ENCODE results near the gene NFE2L1.

Gene NFE2L1

DNA sequence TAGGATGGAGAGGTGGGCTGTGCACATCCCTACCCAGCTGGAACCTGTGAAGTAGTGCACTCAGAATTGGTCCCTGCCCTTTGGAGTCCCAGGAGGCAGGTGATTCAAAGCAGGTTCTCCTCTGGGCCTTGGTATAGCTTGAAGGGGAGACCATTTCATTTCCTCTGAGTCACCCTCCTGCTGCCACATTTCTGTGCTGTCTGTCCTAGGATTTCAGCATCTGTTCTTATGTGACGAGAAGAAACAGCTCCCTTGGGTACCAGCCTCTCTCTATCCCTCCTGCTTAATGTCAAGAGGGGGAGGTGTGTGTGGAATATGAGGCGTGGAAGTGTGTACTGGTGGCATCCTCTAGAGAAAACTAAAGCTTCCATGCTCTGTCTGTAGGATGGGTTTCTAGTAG lies 5.0 kb upstream of the NFE2L1 start:
- no peak for DNase-seq
- Histone ChIP-seq H3K27ac (no peak overlapping the region), H3K9me3 (no peaks in the 10 kb centered on the region), H3K27me3 (no peaks in the 10 kb centered on the region), H3K36me3 (no peaks in the 10 kb centered on the region), H3K4me1 (peaks cover 0 to 24% (median 11%) of the 10 kb centered on the region in 4 donors), H3K4me3 (no peak overlapping the region)
- TF ChIP-seq, protein P1, sequence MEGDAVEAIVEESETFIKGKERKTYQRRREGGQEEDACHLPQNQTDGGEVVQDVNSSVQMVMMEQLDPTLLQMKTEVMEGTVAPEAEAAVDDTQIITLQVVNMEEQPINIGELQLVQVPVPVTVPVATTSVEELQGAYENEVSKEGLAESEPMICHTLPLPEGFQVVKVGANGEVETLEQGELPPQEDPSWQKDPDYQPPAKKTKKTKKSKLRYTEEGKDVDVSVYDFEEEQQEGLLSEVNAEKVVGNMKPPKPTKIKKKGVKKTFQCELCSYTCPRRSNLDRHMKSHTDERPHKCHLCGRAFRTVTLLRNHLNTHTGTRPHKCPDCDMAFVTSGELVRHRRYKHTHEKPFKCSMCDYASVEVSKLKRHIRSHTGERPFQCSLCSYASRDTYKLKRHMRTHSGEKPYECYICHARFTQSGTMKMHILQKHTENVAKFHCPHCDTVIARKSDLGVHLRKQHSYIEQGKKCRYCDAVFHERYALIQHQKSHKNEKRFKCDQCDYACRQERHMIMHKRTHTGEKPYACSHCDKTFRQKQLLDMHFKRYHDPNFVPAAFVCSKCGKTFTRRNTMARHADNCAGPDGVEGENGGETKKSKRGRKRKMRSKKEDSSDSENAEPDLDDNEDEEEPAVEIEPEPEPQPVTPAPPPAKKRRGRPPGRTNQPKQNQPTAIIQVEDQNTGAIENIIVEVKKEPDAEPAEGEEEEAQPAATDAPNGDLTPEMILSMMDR (IDR thresholded peaks at IDR 0.05), result no peak
- intact Hi-C loops (cut with DNase I; ENCODE audit: low total_unique reads), result no loop called here

DNA sequence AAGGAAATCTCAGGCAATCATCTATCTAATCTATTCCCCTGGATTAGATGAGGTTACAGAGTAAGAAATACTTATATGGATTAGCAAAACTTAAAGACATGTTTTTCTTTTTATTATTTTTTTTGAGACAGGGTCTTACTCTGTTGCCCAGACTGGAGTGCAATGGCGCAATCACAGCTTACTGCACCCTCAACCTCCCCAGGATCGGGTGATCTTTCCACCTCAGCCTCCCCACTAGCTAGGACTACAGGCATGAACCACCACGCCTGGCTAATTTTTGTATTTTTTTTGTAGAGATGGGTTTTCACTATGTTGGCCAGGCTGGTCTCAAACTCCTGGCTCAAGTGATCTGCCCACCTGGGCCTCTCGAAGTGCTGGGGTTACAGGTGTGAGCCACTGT lies 3.3 kb upstream of the NFE2L1 start:
- H3K27me3 ChIP-seq, result no peaks in the 10 kb centered on the region
- H3K27ac ChIP-seq, result peak overlapping the region; percentile 10 to 31
- no peak for DNase-seq
- intact Hi-C loops (cut with DNase I; ENCODE audit: low total_unique reads), result no loop called here
- peaks cover 0 to 28% (median 16%) of the 10 kb centered on the region in 4 donors for H3K4me1 ChIP-seq
- no peak overlapping the region for H3K4me3 ChIP-seq
- H3K36me3 ChIP-seq, result no peaks in the 10 kb centered on the region
- TF ChIP-seq, protein P1 (IDR thresholded peaks at IDR 0.05), result no peak
- no peaks in the 10 kb centered on the region for H3K9me3 ChIP-seq

DNA sequence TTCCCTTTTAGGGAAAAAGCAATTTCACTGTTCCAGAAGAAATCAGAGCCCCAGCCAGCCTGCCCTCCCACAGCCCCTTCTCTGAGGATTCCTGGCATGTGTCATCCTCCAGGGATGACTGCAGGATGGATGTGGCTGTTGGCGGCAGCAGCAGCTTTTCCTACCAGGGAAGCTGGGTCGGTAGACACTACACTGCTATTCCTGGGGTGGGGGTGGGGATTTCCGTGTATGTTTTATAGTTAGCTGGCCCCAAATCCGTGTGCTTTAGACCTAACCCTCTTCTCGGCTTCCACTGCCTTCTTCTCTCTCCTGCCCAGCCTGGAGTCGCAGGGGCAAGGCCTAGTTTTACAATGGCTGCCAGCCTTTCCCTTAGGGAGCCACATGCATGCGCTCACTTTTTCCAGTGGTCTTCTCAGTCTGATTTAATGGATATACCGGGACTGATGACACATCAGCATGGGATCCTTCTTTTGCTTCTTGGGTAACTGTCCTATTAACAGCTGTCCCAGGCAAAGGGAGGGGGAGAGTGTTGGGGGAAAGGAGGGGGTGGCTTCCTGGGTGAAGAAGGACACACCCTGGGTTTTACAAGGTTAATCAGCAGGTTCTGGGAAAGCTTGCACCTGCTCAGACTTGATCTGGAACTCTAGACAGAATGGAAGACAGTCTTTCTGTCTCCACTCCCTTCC lies 2.7 kb upstream of the NFE2L1 start:
- Histone ChIP-seq H3K36me3 (no peaks in the 10 kb centered on the region), H3K27ac (peak overlapping the region; percentile 10 to 31), H3K4me3 (no peak overlapping the region), H3K4me1 (peaks cover 0 to 34% (median 21%) of the 10 kb centered on the region in 4 donors), H3K27me3 (no peaks in the 10 kb centered on the region), H3K9me3 (no peaks in the 10 kb centered on the region)
- peak in 1 of 2 donors; percentile 70 for DNase-seq
- TF ChIP-seq, protein P1 (IDR thresholded peaks at IDR 0.05), result no peak
- intact Hi-C loops (cut with DNase I; ENCODE audit: low total_unique reads), result no loop called here

DNA sequence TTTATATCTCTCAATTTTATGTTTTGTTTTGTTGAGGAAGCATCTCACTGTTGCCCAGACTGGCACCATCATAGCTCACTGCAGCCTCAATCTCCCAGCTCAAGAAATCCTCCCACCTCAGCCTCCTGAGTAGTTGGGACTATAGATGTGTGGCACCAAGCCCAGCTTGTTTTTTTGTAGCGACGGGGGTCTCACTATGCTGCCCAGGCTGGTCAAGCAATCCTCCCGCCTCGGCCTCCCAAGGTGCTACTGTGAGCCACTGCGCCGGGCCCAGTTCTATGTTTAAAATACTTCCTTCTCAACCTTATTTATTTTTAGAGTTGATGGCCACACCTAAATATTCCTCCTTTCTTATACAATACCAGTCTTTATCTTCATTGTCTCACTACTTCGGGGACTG lies 1.9 kb upstream of the NFE2L1 start:
- H3K27ac ChIP-seq, result no peak overlapping the region

DNA sequence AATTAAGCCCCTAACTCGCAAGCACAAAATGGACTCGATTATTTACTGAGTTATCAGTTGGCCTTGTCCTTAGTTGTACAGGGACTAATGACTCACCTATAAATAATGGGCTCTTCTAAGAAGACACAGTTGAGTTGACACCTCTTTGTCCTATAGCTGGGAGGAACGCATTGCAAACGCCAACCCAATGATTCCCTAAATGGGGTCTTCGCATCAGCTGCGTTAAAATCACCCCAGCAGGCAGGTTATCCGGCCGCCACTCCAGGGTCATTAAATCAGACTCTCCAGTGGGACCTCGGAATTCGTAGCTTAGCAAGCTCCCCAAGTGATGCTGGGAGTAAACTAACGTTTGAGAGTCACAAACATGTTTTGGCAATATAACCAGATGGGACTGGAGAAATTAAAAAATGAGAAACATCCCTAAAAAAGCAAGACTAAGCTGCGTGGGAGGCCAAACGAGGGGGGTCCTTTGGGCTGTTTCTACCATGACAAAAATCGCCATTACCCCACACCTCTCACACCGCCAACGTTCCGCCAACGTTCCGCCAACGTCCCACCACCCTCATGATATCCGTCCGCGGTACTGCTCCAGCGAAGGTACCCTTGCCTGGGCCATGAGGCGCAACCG lies 932 bp upstream of the NFE2L1 start:
- Histone ChIP-seq H3K27ac (peak overlapping the region; percentile 94 to 95), H3K4me3 (peak overlapping the region; percentile 78 to 87), H3K36me3 (peaks cover 0 to 12% (median 8%) of the 10 kb centered on the region in 3 donors), H3K27me3 (no peaks in the 10 kb centered on the region), H3K9me3 (no peaks in the 10 kb centered on the region), H3K4me1 (peaks cover 9 to 52% (median 38%) of the 10 kb centered on the region in 4 donors)
- DNase-seq, result no peak
- TF ChIP-seq, protein P1 (IDR thresholded peaks at IDR 0.05), result no peak
- intact Hi-C loops (cut with DNase I; ENCODE audit: low total_unique reads), result no loop called here

More for the DNA sequence above, 1.9 kb upstream of the NFE2L1 start:
- TF ChIP-seq, protein P1 (IDR thresholded peaks at IDR 0.05), result no peak
- Histone ChIP-seq H3K36me3 (peaks cover 0 to 7% (median 5%) of the 10 kb centered on the region in 3 donors), H3K9me3 (no peaks in the 10 kb centered on the region), H3K4me1 (peaks cover 6 to 43% (median 29%) of the 10 kb centered on the region in 4 donors), H3K27me3 (no peaks in the 10 kb centered on the region), H3K4me3 (no peak overlapping the region)
- DNase-seq, result peak in 1 of 2 donors; percentile 63
- intact Hi-C loops (cut with DNase I; ENCODE audit: low total_unique reads), result no loop called here

All from tibial artery (tissue), 4 donors.